Peyer's patch (tissue), 4 donors: Measurements from ENCODE around the gene OCA2.

Source experiments
- CTCF ChIP-seq, 6 experiments: fragments of 450-650 bp in 4 of 6; fragments of 200-600 bp in 2 of 6; sonication (generic) in 1 of 6; IDR thresholded peaks; one replicate each; pipeline ENCODE4 v1.5.1; 2017 to 2019; ENCODE audit warnings: antibody characterized with exemption in 6 of 6, mild to moderate bottlenecking in 3 of 6, moderate library complexity in 1 of 6
- POLR2A ChIP-seq, 2 donors: fragments of 450-650 bp; IDR thresholded peaks; one replicate each; pipeline ENCODE4 v1.5.1; 2017; ENCODE audit warnings: antibody characterized with exemption in 2 of 2, mild to moderate bottlenecking in 2 of 2, moderate library complexity in 2 of 2

- no peak for TF ChIP-seq CTCF (IDR thresholded peaks at IDR 0.05)
- no peak for TF ChIP-seq POLR2A (IDR thresholded peaks at IDR 0.05)
Observed at GRCh38 chr15:28114721-28115622, 15.9 kb upstream of the OCA2 start.
